GOT3 (cell line): ENCODE measurements around the gene GRIPAP1.
A peak's percentile ranks its signal among the peaks of the same experiment; 100 is the strongest.

Experiments
- DNase-seq: peaks from one replicate; lab custom pipeline; 2025; ENCODE audit warnings: mixed read lengths; lab: John Stamatoyannopoulos, UW

The GRIPAP1 gene, protein sequence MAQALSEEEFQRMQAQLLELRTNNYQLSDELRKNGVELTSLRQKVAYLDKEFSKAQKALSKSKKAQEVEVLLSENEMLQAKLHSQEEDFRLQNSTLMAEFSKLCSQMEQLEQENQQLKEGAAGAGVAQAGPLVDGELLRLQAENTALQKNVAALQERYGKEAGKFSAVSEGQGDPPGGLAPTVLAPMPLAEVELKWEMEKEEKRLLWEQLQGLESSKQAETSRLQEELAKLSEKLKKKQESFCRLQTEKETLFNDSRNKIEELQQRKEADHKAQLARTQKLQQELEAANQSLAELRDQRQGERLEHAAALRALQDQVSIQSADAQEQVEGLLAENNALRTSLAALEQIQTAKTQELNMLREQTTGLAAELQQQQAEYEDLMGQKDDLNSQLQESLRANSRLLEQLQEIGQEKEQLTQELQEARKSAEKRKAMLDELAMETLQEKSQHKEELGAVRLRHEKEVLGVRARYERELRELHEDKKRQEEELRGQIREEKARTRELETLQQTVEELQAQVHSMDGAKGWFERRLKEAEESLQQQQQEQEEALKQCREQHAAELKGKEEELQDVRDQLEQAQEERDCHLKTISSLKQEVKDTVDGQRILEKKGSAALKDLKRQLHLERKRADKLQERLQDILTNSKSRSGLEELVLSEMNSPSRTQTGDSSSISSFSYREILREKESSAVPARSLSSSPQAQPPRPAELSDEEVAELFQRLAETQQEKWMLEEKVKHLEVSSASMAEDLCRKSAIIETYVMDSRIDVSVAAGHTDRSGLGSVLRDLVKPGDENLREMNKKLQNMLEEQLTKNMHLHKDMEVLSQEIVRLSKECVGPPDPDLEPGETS

DNA sequence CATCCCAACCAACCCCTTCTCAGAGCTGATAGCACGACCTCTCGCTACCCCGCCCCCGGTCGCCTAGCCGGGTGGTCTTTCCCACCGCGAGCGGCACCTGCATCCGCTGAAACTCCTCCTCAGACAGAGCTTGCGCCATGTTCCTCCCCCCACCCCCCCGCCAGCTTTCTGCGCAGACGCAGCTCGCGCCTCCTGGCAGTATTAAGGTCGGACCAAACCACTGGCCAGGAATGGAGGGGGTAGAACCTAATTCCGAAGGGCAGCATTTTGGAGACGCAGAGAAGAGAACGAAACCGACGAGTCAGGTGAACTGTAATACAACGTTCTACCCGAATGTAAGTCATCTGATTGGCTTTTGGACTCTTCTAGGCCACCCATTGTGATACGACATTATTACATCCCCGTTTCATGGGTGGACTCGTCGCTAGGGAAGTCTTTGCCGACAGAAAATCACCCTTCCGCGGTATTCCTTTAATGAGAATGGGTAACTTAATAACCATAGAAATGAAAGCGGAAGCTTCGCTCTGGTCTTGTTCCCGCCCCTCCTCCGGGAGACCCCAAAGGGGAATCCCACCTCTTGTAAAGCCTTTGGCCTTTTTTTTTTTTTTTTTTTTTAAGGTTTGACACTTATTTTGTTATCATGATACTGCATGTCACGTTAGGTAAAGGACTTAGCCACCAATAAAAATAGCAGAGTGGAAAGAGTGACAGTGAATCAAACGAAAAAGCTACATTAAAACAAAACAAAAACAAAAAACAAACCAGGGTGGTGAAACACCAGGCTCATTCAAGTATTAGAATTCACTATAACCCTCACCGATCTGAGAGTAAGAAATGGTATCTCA, at the start of gene GRIPAP1:
Gene GRIPAP1, minus strand, starts transcription at position 174 of the 845 bp plus-strand sequence. Its CDS starts 35 bp downstream, at position 139.
- peak; percentile 19 for DNase-seq

DNA sequence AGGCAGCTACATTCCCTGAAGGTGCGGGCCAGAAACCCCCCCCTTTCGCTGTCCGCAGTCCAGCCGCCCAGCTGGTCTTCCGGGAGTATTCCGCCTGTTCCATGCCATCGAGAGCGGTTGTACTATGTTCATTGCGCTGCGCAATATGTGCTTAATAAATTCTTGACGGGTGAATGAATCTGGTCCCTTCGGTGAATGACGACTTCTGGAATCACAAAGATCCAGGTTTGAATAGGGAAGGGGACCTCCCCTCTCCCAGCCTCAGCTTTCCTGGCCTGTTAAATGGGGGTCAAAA, 41.9 kb upstream of the GRIPAP1 start:
- DNase-seq = no peak

DNA sequence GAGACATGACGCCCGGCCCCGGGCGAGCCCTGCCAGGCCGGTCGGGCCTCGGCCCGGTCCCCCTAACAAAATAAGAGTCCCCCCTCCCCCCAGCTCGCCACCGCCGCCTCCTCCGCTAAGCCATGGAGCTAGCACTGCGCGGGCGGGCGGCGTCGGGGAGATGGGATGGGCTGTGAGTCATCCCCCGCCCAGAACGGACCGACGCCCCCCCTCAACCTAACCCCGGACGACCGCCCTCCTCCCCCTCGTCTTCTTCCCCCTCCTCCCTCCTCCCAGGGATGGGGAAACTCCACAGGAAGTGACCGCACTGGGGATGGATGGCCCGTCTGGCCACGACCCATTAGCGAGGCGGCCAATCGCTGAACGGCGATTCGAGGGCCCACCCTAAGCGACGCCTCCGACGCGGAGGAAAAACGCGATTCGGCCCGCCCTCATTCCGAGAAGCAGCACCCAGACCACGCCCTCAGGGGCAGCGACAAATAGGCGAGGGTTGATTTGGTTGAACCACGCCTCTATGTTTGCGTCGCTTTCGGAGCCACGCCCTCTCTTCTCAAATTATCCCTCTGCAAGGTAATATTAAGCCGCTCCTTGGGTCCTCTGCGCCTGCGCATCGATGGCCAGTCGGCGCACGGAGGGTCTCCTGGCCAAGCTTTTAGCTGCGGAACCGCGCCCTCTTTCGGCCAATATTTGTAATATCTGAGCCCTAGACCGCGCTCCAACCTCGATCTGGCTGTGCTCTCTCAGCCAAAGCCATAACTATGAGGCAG, 41.3 kb upstream of the GRIPAP1 start, which contains the start of gene TFE3:
Gene TFE3, minus strand, starts transcription at position 138 of the 767 bp plus-strand sequence. Its CDS starts 131 bp downstream, at position 7.
- peak; percentile 93 for DNase-seq

DNA sequence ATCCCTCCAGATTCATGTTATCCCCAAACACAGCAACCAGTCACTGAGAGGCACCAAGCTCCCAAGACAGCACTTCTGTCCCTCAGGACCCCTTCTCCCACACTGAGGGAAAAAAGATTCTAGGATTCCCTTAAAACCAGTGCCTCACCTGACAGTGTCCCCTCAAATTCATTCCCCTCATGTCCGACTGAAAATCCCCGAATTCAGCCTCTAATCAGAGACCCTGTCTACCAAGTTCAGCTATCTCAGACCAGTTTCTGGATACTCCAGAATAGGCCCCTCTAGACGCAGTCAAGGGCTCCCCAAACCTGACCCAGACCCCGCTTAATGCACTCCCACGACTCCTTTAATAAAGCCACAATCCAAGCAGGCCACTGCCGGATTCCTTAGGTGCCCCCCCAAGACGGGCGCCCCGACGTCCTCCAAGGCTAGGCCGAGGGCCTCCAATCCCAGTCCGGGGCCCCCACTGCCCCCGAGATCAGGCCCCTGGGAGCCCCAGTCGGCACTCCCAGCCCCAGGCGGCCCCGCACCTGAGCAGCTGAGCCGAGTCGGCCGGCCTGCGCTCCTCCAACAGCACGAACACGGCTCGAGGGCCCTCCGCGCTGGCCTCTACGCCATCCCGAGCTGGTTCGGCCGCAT, 40.6 kb upstream of the GRIPAP1 start:
- DNase-seq = no peak

DNA sequence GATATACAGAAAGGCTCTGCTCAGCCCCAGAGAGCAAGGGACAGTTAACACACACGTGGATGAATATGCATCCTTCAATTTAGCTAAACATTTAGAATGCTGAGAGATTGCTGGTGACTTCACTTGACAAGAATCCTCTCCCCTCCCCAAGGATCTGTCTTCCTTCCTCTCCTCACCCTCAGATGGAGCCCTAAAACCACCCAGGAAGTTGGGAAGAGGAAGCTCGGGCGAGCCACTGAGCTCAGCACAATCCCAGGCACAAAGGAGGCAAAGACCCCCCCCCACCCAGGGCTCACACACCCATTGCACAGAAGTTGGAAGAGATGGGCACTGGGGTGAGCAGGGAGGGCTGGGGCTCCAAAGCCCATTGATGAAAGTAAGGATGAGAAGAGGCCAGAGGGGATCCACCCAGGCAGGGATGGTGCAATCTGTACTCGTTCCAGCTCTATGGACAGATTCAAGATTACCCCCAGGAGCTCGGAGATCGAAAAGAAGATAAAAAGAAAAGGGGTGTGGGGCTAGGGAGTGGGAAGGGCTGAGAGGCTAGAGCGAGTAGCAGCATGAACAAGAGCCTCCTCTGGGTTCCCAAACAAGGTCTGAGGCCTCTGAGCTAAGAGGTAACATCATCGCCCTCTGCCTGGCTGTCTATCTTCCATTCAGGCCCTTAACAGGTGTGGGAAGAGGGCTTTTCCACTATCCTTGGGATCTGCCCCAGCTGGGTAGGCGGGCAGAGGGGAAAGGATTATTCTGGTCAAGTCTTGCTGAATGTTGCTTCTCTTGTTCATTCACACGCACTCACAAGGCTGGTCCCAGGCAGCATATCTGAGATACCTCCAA, 39.9 kb upstream of the GRIPAP1 start:
- DNase-seq = no peak

DNA sequence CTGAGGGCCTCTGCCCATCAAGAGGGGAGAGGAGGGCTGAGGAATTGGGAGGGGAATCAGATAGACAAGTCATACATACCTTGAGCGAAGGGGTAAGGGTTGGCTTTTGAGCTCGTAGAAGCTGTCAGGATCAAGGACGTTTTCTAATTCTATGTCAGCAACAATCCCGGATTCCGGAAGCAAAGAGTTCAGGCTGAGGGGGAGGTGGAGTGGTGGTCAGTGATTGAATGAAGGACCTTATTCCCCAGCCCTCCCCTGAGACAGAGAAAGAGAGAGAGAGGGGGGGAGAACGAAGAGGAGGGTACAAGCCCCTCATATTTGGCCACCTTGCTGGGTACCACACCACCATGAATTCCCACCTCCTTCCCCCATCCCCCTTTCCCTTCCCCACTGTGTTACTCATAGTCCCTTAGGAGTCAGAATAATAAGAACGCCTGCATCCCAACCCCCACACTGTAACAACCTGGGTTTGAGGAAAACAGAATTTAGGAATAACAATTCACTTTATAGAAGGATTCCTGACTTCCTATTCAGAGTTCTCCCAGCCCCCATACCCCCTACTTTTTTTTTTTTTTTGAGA, 38.4 kb upstream of the GRIPAP1 start:
- DNase-seq = no peak

DNA sequence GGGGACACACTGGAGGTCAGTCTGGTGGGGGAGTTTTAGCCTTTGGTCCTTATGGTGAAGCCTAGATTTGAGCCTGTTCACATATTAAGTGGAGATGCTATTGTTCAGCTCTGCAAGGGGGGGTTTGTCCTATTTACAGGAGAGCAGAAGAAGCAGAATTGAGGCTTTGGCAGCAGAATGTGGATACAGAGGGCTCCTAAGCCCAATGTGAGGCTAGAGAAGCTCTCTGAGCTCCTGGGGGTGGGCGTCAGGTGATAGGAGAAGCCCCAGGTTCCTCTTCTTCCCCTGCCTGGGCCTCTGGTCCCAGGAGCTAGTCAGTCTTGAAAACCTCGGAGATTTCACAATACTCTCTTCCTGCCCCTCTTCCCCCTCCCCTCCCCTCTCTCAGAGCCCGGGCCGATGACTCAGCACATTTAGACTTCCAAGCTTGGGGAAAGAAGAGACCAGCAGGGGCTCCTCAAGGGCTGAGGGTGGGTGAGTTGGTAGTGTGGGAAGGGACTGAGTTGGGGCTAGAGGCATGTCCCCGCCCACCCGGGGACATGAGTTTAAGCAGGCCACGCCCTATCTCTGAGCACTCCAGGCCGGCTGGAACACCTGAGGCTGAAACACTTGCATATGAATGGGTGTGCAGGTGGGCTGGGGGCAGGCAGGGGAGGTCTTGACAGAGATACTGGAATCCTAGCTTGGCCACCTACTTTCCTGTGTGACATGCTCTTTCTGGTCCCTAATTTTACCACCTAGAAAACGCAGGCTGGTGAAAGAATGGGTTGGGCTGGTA, 37.7 kb upstream of the GRIPAP1 start:
- peak; percentile 25 for DNase-seq

DNA sequence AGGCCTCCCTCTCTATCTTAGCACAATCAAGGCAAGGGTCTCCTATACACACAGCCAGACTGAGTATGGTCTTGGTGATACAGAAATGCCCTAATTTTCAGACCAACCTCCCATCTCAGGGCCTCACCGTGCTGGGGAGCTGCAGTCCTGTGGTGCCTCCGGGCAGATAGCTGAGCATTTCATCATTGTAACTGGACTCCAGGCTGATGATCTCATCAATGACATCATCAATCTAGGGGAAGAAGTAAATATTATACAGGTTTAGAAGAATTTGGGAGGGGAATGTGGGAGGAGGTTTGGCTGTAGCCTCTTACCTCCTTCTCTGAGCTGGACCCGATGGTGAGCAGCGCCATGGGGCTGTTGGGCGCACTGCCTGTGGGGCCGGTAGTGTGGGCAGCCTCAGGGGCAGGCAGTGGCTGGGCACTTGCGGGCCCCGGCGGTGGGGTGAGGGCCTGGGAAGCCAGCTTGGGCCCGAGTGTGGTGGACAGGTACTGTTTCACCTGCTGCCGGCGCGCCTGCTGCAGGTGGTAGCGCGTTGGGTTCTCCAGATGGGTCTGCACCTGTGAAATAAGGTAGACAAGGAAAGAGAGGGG, 35.9 kb upstream of the GRIPAP1 start:
- no peak for DNase-seq

DNA sequence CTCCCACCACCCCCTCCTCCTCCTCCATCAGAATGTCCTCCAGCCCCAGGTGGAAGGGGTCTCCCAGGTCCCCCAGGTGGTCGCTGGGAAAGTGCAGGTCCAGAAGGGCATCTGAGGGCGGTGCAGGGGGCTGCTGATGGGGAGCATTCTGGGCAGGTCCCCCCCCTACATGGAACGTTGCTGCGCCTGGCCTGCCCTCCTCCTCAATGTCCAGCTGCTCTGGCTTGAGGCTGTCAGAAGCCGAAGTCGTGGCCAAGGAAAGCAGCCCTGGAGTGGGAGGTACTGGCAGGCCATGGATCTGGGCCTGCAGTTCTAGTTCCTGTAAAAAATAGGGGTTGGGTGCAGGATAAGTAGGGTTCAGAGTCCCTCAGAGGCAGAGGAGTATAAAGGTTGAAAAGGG, 28.2 kb upstream of the GRIPAP1 start:
- no peak for DNase-seq

DNA sequence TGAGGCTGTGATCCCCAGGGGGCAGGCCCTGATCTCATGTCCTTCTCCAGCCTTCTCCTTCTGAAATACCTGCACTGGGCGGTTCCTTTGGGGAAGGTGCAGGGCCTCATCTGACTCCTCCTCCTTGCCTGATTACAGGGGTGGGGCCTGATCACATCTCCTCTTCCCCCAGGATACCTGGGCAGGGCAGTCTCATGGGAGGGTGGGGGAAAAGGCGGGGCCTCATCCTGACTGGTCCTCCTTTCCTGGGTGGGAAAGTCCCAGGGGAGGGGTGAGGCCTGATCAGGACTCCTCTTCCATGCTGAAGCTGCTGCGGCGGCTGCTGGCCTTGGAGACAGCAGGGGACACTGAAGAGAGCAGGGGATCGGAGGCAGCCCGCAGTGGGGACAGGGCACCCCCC, 27.8 kb upstream of the GRIPAP1 start:
- no peak for DNase-seq

DNA sequence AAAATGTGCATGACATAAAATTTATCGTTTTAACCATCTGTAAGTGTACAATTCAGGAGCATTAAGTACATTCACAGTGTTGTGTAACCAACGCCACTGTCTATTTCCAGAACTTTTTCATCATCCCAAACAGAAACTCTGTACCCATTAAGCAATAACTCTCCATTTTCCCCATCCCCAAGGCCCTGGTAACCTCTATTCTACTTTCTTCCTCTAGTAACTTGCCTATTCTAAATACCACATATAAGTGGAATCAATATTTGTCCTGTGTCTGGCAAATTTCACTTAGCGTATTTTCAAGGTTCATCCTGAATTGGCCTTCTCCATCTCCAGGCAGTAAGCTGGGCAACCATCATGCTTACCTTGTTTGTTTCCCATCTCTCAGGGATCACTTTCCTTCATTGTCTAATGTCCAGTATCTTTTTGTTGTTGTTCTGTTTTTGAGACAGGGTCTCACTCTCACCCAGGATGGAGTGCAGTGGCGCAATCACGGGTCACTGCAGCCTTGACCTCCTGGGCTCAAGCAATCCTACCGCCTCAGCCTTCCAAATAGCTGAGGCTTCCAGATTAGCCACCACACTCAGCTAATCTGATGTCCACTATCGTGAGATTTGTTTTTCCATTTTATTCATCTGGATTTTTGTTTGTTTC, 17.7 kb upstream of the GRIPAP1 start:
- no peak for DNase-seq

DNA sequence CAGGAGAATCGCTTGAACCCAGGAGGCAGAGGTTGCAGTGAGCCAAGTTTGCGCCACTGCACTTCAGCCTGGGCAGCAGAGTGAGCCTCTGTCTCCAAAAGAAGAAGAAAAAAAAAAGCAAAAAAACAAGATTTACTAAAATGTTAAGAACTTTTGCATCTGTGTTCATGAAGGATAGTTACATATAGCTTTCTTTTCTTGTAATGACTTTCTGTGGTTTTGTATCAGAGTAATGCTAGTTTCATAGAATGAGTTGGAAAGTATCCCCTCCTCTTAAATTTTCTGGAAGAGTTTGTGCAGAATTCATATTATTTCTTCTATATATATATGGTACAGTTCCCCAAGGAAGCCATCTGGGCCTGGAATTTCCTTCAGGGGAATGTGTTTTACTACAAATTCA, 17.0 kb upstream of the GRIPAP1 start:
- DNase-seq = no peak

DNA sequence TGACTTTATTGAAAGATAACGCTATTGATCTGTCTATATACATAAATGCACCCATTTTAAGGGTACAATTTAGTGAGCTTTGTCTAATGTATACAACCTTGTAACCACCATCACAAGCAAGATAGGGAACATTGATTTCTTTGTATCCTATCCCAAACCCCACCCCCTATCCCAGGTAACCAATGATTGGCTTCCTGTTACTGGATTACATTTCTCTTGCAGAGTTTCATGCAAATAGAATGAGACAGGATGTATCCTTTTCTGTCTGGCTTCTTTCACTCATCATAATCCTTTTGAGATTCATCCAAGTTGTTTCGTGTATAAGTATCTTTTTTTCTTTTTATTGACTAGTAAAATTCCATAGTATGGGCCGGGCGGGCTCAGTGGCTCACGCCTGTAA, 1.6 kb upstream of the GRIPAP1 start:
- DNase-seq = no peak

DNA sequence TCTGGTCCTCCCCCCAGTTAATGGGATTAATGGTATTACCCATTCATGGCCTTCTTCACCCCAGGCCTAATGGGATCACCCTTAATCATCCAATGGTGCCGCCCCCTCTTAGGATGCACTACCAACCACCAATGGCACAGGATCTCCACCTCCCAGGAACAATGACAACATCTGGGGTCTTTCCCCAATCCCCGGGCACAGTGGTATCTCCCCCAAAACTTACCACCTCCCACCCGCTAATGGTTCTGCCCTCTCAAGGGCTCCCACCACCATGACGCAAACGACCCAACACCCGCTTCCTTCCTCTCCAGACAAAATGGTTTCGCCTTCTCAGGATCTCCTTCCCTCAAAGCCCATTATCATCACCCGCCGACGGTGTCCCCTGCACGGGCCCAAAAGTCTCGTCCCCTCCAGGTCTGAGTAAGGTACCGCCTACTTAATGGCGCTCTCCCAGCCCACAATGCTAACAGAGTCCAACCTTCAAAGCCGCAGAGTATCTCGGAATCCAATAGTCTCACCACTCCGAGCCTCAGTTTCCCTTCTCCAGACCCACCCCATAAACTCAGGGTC, 458 bp downstream of the GRIPAP1 start:
- no peak for DNase-seq

DNA sequence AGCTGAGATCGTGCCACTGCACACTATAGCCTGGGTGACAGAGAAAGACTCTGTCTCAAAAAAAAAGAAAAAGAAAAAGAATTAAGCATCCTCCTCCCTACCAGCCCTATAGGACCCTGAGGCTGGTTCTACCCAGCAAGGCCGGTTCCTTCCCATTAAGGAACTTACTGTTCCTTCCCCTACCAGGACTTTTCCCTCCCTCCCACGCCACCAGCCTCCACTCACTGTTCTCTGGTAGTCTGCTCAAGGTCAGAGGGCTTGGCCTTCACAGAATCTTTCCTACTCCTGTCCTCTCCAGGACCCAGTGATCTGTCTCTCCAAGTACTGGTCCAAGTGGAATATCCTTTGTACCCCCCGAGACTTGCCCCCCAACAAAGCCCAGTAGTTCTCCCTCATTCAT, 1.4 kb downstream of the GRIPAP1 start:
- no peak for DNase-seq

DNA sequence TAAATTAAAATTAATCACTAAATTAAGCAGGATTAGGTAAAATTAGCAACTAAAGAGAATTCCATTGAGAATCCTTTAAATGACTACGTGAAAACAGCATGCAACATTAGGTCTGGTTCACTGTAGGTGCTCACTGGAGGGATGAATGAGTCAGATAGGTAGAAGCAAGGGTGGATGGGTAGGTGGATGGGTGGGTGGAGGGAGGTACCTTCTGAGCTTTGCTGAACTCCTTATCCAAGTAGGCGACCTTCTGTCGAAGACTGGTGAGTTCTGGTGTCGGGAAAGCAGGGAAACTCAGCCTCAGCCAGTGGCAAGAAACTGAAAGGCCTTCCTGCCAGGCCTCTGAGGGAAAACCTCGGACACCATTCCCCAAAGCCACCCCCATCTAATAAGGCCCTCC, 3.0 kb downstream of the GRIPAP1 start:
- DNase-seq = no peak

DNA sequence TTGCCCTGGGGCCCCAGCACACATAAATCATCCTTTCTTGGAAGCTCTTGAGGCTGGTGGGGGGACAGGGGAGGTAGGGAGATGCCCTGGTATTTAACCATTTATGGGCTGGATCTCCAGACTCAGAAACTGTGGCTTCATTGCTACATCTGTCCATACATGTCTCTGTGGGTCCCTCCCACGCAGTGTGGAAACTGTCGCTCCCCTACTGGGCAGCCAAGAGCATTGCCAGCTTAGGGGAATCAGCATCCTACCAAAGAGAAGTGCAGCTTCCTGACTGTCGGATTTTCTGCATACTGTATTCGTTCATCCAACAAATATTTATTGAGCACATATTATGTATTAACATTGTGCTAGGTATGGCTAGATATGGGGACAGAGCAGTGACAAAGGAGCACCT, 3.7 kb downstream of the GRIPAP1 start:
- no peak for DNase-seq

DNA sequence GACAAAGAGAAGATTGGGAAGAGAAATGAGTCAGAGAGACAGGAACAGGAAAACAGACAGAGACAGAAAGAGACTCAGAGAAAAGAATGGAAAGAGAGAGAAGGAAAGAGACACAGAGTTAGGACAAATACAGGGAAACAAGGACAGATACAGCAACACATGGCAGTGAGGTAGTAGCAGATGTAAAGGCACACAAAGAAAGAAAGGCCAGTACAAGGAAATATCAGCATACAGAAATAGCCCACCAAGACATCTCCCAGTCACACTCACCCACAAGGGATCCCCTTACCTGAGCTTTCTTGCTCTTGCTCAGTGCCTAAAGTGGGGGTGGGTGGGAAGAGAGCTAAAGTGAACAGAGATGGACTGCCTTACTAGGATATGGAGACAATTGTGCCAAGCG, 4.2 kb downstream of the GRIPAP1 start:
- no peak for DNase-seq
